Mesothelial cell of epicardium (in vitro differentiated cells): ENCODE results near the gene FAM219A. TPM values are rescaled to one million over a fixed set of nuclear protein-coding genes. Genes with fewer than 3 reads are reported as not detected.
A peak's percentile ranks its signal among the peaks of the same experiment; 100 is the strongest.

Experiments
- DNase-seq, 2 experiments: peaks; one replicate each; pipeline ENCODE4 v3.0.0; 2021; ENCODE audit warnings: low spot score in 2 of 2; ENCODE audit not compliant: unreplicated experiment in 2 of 2
- H3K27ac Mint-ChIP-seq: 2 replicates; pipeline ENCODE4 v1.8.0; 2021; ENCODE audit warnings: mixed read lengths
- H3K27me3 Mint-ChIP-seq: 2 replicates; pipeline ENCODE4 v1.8.0; 2021; ENCODE audit warnings: low read depth, mixed read lengths
- H3K36me3 Mint-ChIP-seq: 2 replicates; pipeline ENCODE4 v1.8.0; 2021; ENCODE audit warnings: mixed read lengths
- H3K4me1 Mint-ChIP-seq: 2 replicates; pipeline ENCODE4 v1.8.0; 2021; ENCODE audit warnings: mixed read lengths
- H3K4me3 Mint-ChIP-seq: 2 replicates; pipeline ENCODE4 v1.8.0; 2021; ENCODE audit warnings: mild to moderate bottlenecking, moderate library complexity, mixed read lengths
- H3K9me3 Mint-ChIP-seq: 2 replicates; pipeline ENCODE4 v1.8.0; 2021; ENCODE audit warnings: mixed read lengths
- total RNA-seq: library from RNA; stranded (reverse); gene quantifications from 3 replicates; pipeline ENCODE4 v1.2.1, GENCODE V29; 2021
- TF ChIP-seq, protein P1 (sequence below): fragments of 200-600 bp; sonication (generic); IDR thresholded peaks from one replicate; pipeline ENCODE4 v1.5.0; 2021; ENCODE audit warnings: antibody characterized with exemption; ENCODE audit not compliant: unreplicated experiment

Gene FAM219A
- total RNA-seq, 1 donor from 2014 or later = 16.9 TPM

DNA sequence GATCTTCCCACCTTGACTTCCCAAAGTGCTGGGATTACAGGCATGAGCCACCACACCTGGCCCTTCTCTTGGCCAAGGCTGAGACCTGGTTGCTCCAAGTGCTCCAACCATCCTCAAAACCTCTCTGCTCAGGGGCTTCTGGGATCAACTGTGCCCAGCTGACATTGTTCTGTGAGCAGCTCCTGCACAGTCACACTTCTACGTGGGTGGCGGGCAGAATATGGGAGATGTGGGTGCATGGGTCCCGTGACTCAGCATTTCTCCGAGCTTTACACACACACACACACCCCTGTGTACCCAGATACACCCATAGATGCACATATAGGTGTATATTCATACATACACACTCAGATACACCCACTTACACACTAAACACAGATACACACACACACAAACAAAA is 71.1 kb downstream of the FAM219A start:
- TF ChIP-seq, protein P1, sequence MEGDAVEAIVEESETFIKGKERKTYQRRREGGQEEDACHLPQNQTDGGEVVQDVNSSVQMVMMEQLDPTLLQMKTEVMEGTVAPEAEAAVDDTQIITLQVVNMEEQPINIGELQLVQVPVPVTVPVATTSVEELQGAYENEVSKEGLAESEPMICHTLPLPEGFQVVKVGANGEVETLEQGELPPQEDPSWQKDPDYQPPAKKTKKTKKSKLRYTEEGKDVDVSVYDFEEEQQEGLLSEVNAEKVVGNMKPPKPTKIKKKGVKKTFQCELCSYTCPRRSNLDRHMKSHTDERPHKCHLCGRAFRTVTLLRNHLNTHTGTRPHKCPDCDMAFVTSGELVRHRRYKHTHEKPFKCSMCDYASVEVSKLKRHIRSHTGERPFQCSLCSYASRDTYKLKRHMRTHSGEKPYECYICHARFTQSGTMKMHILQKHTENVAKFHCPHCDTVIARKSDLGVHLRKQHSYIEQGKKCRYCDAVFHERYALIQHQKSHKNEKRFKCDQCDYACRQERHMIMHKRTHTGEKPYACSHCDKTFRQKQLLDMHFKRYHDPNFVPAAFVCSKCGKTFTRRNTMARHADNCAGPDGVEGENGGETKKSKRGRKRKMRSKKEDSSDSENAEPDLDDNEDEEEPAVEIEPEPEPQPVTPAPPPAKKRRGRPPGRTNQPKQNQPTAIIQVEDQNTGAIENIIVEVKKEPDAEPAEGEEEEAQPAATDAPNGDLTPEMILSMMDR = no peak

DNA sequence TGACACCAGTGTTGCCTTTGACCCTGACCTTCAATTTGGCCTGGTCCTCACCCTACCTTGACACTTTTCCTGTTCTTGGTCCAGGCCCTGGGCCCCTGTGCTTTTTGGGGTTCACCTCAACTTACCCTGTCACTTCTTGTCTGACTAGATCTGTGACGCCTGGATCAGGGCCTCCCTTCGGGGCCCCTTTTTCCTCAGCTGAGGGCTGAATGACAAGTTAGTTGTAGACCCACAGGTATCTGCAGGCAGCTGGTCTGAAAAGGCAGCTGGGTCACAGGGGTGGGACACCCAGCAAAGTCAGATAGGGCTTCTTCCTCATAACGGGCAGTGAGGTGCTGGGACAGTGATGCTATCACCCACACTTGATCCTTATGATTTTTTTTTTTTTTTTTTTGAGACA is 71.7 kb downstream of the FAM219A start:
- no peak overlapping the region for H3K4me3 Mint-ChIP-seq
- no peaks in the 10 kb centered on the region for H3K4me1 Mint-ChIP-seq
- no peak overlapping the region for H3K27ac Mint-ChIP-seq
- TF ChIP-seq, protein P1 = no peak
- H3K36me3 Mint-ChIP-seq = no peaks in the 10 kb centered on the region
- H3K9me3 Mint-ChIP-seq = no peaks in the 10 kb centered on the region
- H3K27me3 Mint-ChIP-seq = peaks cover 62% of the 10 kb centered on the region
- peak in 1 of 2 experiments; percentile 31 for DNase-seq

More for the DNA sequence above, 71.1 kb downstream of the FAM219A start:
- no peaks in the 10 kb centered on the region for H3K4me1 Mint-ChIP-seq
- no peaks in the 10 kb centered on the region for H3K9me3 Mint-ChIP-seq
- DNase-seq = peak in 1 of 2 experiments; percentile 14
- no peak overlapping the region for H3K4me3 Mint-ChIP-seq
- H3K36me3 Mint-ChIP-seq = no peaks in the 10 kb centered on the region
- H3K27me3 Mint-ChIP-seq = peaks cover 61% of the 10 kb centered on the region
- H3K27ac Mint-ChIP-seq = no peak overlapping the region

DNA sequence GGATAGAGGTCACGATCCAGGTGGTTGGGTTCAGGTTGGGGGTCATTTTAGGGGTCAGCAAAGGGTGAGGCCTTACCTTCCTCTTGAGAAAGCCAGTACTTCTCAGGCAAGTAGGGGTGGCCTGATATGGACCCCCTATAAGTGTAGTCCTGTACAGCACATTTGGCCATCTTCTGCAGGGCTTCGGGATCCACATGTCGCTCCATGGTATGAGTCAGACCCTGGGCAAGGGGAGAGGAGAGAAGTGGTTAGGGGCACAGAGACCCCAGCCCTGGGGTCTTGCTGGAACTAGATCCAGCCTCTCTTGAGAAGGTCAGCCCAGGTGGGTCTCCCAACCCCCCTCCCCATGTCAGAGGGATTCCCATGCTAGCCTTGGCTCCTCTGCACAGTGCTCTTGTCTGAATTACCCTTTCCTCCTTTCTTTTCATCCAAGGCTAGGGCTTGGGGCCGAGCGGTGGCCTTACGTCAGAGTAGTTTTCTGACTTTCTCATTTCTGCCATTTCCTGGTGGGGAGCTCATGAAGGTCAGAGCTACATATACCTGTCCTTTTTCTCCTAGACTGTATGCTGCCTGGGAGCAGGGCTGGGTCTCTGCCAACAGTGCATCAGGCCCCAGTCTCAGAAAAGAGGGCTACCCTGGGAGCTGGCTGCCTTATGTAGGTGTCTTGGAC is 72.7 kb downstream of the FAM219A start:
- peaks cover 6% of the 10 kb centered on the region for H3K4me1 Mint-ChIP-seq
- no peaks in the 10 kb centered on the region for H3K9me3 Mint-ChIP-seq
- peak in 1 of 2 experiments; percentile 26 for DNase-seq
- H3K27ac Mint-ChIP-seq = no peak overlapping the region
- TF ChIP-seq, protein P1 = no peak
- peaks cover 62% of the 10 kb centered on the region for H3K27me3 Mint-ChIP-seq
- no peak overlapping the region for H3K4me3 Mint-ChIP-seq
- H3K36me3 Mint-ChIP-seq = no peaks in the 10 kb centered on the region

DNA sequence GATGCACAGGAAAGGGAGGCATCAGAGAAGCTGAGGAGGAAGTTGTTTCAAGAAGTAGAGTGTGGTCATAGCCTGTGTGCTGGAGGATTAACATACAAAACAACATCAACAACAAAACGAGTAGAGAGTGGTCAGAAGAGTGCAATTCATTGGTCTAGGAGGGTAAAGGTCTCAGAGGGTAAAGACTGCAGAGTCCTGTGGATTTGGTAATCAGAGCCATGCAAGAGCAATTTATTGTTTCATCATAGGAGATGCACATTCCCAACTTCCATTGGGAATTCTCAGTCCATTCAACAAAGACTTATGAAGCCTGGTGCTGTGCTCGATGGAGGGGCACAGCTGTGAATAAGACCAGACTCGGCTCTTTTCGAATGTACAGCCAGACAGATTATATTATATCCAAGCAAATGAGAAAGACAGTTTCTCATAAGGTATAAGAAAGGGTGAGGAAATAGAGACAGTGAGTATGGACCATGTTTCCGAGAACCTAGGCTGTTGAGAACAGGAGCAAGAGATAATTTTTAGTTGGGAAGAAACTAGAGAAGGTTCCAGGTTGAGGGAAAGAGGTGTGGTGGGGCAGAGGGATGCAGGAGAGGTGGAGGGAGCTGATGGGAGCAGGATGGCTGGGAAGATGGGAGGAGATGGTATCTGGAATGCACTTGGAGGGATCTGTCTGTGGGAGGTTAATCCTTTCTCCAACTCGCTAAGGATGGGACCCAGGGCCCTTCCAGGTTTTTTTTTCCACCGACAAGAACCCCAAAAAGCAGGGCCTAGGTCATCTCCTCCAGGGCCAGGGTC is 73.8 kb downstream of the FAM219A start:
- DNase-seq = no peak
- Mint-ChIP-seq H3K9me3 (no peaks in the 10 kb centered on the region), H3K4me1 (peaks cover 14% of the 10 kb centered on the region), H3K4me3 (no peak overlapping the region), H3K27me3 (peaks cover 69% of the 10 kb centered on the region), H3K36me3 (no peaks in the 10 kb centered on the region), H3K27ac (no peak overlapping the region)
- TF ChIP-seq, protein P1 = no peak

DNA sequence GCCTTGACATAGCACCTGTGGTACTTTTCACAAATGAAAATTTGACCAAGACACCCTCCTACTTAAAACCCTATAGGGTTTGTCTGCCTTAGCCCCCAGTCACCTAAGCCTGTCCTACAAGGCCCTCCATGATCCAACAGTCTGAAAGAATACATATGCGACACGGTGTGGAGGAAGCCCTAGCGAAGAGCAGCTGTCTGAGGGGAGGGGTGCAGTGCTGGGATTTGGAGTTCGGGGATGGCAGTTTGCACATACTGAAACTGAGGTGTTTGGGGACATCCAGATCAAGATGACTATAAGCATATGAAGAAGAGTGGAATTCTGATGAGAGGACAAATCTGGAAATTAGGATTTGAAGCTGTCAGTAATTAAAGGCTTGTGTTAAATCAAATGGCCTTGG is 74.5 kb downstream of the FAM219A start:
- no peaks in the 10 kb centered on the region for H3K36me3 Mint-ChIP-seq
- peak in 1 of 2 experiments; percentile 16 for DNase-seq
- no peak overlapping the region for H3K4me3 Mint-ChIP-seq
- no peak overlapping the region for H3K27ac Mint-ChIP-seq
- TF ChIP-seq, protein P1 = no peak
- H3K27me3 Mint-ChIP-seq = peaks cover 71% of the 10 kb centered on the region
- no peaks in the 10 kb centered on the region for H3K9me3 Mint-ChIP-seq
- peaks cover 19% of the 10 kb centered on the region for H3K4me1 Mint-ChIP-seq
